Activated gamma-delta T cell treated with Interleukin-2 at 50 U/mL for 16 hours (primary cell): ENCODE data around the gene ARRB2.

Source experiments
- DNase-seq: peaks from one replicate; pipeline ENCODE4 v3.0.0-alpha.2; 2020

Gene ARRB2

DNA sequence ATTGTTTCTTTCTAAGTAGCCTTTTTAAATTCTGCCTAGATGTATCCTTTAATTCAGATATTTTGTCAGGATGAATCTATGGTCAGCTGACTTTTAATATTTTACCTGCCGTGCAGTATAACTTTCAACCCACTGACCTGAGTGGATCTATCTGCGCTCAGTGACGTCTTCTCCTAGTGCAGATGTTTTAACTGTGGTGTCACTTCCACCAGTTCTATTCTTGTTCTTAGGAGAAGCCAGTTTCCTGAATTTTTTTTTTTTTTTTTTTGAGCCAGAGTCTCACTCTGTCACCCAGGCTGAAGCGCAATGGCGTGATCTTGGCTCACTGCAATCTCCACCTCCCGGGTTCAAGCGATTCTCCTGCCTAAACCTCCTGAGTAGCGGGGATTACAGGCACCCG, 56.3 kb downstream of the ARRB2 start:
- no peak for DNase-seq

DNA sequence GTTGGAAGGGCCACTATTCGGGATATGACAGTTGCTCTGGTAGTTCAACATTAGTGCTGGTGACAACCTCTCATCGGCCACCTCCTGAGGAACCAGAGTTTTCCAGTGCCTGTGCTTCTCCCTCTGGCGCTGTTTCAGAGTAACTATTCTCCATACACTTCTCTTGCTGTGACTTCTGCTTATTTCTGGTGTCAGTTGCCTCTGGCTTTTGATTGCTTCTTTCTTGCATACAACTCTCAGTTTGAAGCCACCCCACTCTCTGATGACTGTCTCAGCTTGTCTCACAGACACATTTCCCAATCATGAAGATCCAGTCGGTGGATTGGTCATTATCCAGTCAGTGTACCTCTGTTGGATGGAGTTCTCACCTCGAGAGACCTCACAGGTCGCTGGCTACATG, 57.9 kb downstream of the ARRB2 start:
- no peak for DNase-seq

DNA sequence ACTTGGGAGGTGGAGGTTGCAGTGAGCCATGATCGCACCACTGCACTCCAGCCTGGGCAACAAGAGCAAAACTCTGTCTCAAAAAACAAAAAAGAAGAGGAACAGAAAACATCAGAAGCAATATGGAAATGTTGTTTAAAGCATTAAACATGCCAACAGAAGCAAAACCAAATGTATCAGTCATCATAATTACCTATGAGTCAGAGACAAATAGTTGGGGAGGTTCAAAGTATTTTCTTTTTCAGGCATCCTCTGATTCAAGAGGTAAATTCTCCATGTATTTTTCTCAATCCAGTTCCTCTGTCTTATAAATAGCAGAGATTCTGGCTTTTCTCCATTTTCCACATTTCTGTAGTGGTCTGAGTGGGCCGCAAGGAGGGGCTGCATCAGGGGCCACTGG, 59.2 kb downstream of the ARRB2 start:
- DNase-seq, result no peak
